CD8-positive, alpha-beta memory T cell (primary cell): ENCODE data around the gene NEK11. TPM values are rescaled to one million over a fixed set of nuclear protein-coding genes. Genes with fewer than 3 reads are reported as not detected.

Experiments
- CTCF ChIA-PET: fragments of 350-600 bp; sonication (Branson Sonifier 250); formaldehyde crosslinking; loops from one replicate; lab custom pipeline; 2021; ENCODE audit warnings: antibody characterized with exemption; lab: Charles Lee
- POLR2A ChIA-PET: fragments of 350-600 bp; sonication (Branson Sonifier 250); formaldehyde crosslinking; loops from one replicate; lab custom pipeline; 2021; ENCODE audit warnings: antibody characterized with exemption; lab: Charles Lee
- DNase-seq, 5 donors: peaks; one replicate each; pipeline versions ENCODE4 v3.0.0 to v3.0.0-alpha.2; 2020 to 2022; ENCODE audit warnings: mixed read lengths in 1 of 5
- H3K27ac ChIP-seq: one replicate; pipeline ENCODE4 v1.7.0; 2013; ENCODE audit warnings: low read depth, mild to moderate bottlenecking, low read length, moderate library complexity
- H3K27me3 ChIP-seq: 2 replicates; pipeline ENCODE4 v1.7.0; 2013; ENCODE audit warnings: low read length, mild to moderate bottlenecking; ENCODE audit not compliant: insufficient read depth, poor library complexity, severe bottlenecking
- H3K36me3 ChIP-seq: 2 replicates; pipeline ENCODE4 v1.7.0; 2013; ENCODE audit warnings: mild to moderate bottlenecking, low read length, moderate library complexity; ENCODE audit not compliant: insufficient read depth
- H3K4me1 ChIP-seq: 2 replicates; pipeline ENCODE4 v1.7.0; 2013; ENCODE audit warnings: mild to moderate bottlenecking, low read length, moderate library complexity; ENCODE audit not compliant: insufficient read depth
- H3K4me3 ChIP-seq: 2 replicates; pipeline ENCODE4 v1.7.0; 2013; ENCODE audit warnings: mild to moderate bottlenecking, low read length
- H3K9me3 ChIP-seq: 2 replicates; pipeline ENCODE4 v1.7.0; 2013; ENCODE audit warnings: mild to moderate bottlenecking, low read length
- H3K27ac Mint-ChIP-seq, 8 donors: one replicate each; pipeline ENCODE4 v1.8.0; 2020 to 2021; ENCODE audit warnings: mixed read lengths in 8 of 8, mild to moderate bottlenecking in 6 of 8, inconsistent platforms in 3 of 8, moderate library complexity in 3 of 8
- H3K27me3 Mint-ChIP-seq, 2 donors: one replicate each; pipeline ENCODE4 v1.8.0; 2020 to 2021; ENCODE audit warnings: mixed read lengths in 2 of 2, mild to moderate bottlenecking in 1 of 2, moderate library complexity in 1 of 2
- H3K36me3 Mint-ChIP-seq, 3 donors: one replicate each; pipeline ENCODE4 v1.8.0; 2020 to 2021; ENCODE audit warnings: mixed read lengths in 3 of 3, inconsistent platforms in 1 of 3, mild to moderate bottlenecking in 1 of 3
- H3K4me1 Mint-ChIP-seq, 3 donors: one replicate each; pipeline ENCODE4 v1.8.0; 2020 to 2021; ENCODE audit warnings: mixed read lengths in 3 of 3, inconsistent platforms in 1 of 3, mild to moderate bottlenecking in 1 of 3
- H3K4me3 Mint-ChIP-seq, 7 donors: one replicate each; pipeline ENCODE4 v1.8.0; 2020 to 2021; ENCODE audit warnings: mixed read lengths in 7 of 7, mild to moderate bottlenecking in 6 of 7, moderate library complexity in 4 of 7, inconsistent platforms in 2 of 7
- H3K9me3 Mint-ChIP-seq, 5 donors: one replicate each; pipeline ENCODE4 v1.8.0; 2020 to 2022; ENCODE audit warnings: mixed read lengths in 5 of 5, mild to moderate bottlenecking in 3 of 5, moderate library complexity in 2 of 5, inconsistent platforms in 1 of 5
- polyA plus RNA-seq: library from polyadenylated mRNA; unstranded; fragments of 300-500 nt; fragmentation: Illumina TruSeq; gene quantifications from one replicate; pipeline ENCODE4 v1.2.3, GENCODE V29; 2021
- total RNA-seq, 2 experiments: library from RNA; stranded (reverse); gene quantifications; one replicate each; pipeline ENCODE4 v1.2.3, GENCODE V29; 2021

NEK11 gene
- total and polyA plus RNA-seq, 3 experiments from 2014 or later = 1.4 to 2.8 (median 2.4) TPM

- H3K4me1 ChIP-seq = no peaks in the 10 kb centered on the region
- H3K36me3 ChIP-seq = no peaks in the 10 kb centered on the region
- ChIA-PET POLR2A (no interaction called here), CTCF (no interaction called here)
- no peaks in the 10 kb centered on the region for H3K9me3 ChIP-seq
- Mint-ChIP-seq H3K4me1 (no peaks in the 10 kb centered on the region), H3K4me3 (no peak overlapping the region), H3K27me3 (peaks cover 7 to 23% of the 10 kb centered on the region in 2 donors), H3K27ac (peak overlapping the region in 1 of 8 donors; percentile 21), H3K36me3 (peaks cover 0 to 3% (median 0%) of the 10 kb centered on the region in 3 donors), H3K9me3 (peaks cover 0 to 5% (median 2%) of the 10 kb centered on the region in 5 donors)
- no peak overlapping the region for H3K4me3 ChIP-seq
- DNase-seq = no peak
- no peak overlapping the region for H3K27ac ChIP-seq
- H3K27me3 ChIP-seq = no peaks in the 10 kb centered on the region
Measured at GRCh38 chr3:131303848-131304247, 277.2 kb downstream of the NEK11 start.

GRCh38 chr3:131304890-131305289 lies 278.2 kb downstream of the NEK11 start:
- POLR2A ChIA-PET = no interaction called here
- no peak overlapping the region for H3K4me3 Mint-ChIP-seq

GRCh38 chr3:131306242-131306641 lies 279.6 kb downstream of the NEK11 start:
- no peak for DNase-seq
- no peak overlapping the region for H3K27ac Mint-ChIP-seq
- H3K4me3 Mint-ChIP-seq = no peak overlapping the region
- POLR2A ChIA-PET = no interaction called here
- H3K36me3 Mint-ChIP-seq = peaks cover 0 to under 1% (median 0%) of the 10 kb centered on the region in 3 donors
- H3K27me3 Mint-ChIP-seq = peaks cover 7 to 26% of the 10 kb centered on the region in 2 donors
- Histone ChIP-seq H3K4me3 (no peak overlapping the region), H3K9me3 (no peaks in the 10 kb centered on the region), H3K27ac (no peak overlapping the region), H3K27me3 (no peaks in the 10 kb centered on the region), H3K36me3 (no peaks in the 10 kb centered on the region), H3K4me1 (no peaks in the 10 kb centered on the region)
- CTCF ChIA-PET = no interaction called here
- no peaks in the 10 kb centered on the region for H3K4me1 Mint-ChIP-seq
- peaks cover 0 to 5% (median 0%) of the 10 kb centered on the region in 5 donors for H3K9me3 Mint-ChIP-seq

More at GRCh38 chr3:131304890-131305289, 278.2 kb downstream of the NEK11 start:
- H3K27me3 ChIP-seq = no peaks in the 10 kb centered on the region
- Mint-ChIP-seq H3K27ac (no peak overlapping the region), H3K4me1 (no peaks in the 10 kb centered on the region), H3K36me3 (peaks cover 0 to 3% (median 0%) of the 10 kb centered on the region in 3 donors), H3K27me3 (peaks cover 7 to 23% of the 10 kb centered on the region in 2 donors), H3K9me3 (peaks cover 0 to 5% (median 2%) of the 10 kb centered on the region in 5 donors)
- H3K9me3 ChIP-seq = no peaks in the 10 kb centered on the region
- no peak overlapping the region for H3K4me3 ChIP-seq
- CTCF ChIA-PET = no interaction called here
- H3K27ac ChIP-seq = no peak overlapping the region
- H3K36me3 ChIP-seq = no peaks in the 10 kb centered on the region
- no peaks in the 10 kb centered on the region for H3K4me1 ChIP-seq
- no peak for DNase-seq

- no peak overlapping the region for H3K4me3 ChIP-seq
- H3K4me1 Mint-ChIP-seq = no peaks in the 10 kb centered on the region
- no peaks in the 10 kb centered on the region for H3K4me1 ChIP-seq
- H3K27ac Mint-ChIP-seq = no peak overlapping the region
- peaks cover 0 to 3% (median 0%) of the 10 kb centered on the region in 5 donors for H3K9me3 Mint-ChIP-seq
- ChIA-PET POLR2A (no interaction called here), CTCF (no interaction called here)
- H3K27ac ChIP-seq = no peak overlapping the region
- H3K27me3 ChIP-seq = peaks cover 4% of the 10 kb centered on the region
- no peaks in the 10 kb centered on the region for H3K36me3 Mint-ChIP-seq
- no peak overlapping the region for H3K4me3 Mint-ChIP-seq
- no peaks in the 10 kb centered on the region for H3K36me3 ChIP-seq
- H3K27me3 Mint-ChIP-seq = peaks cover 6 to 36% of the 10 kb centered on the region in 2 donors
- H3K9me3 ChIP-seq = no peaks in the 10 kb centered on the region
- DNase-seq = no peak
Measured at GRCh38 chr3:131314318-131314717, 287.6 kb downstream of the NEK11 start.

GRCh38 chr3:131315162-131315561 lies 288.5 kb downstream of the NEK11 start:
- no peak for DNase-seq
- ChIA-PET CTCF (no interaction called here), POLR2A (no interaction called here)
- Histone ChIP-seq H3K9me3 (no peaks in the 10 kb centered on the region), H3K4me1 (no peaks in the 10 kb centered on the region), H3K27ac (no peak overlapping the region), H3K36me3 (no peaks in the 10 kb centered on the region), H3K4me3 (no peak overlapping the region), H3K27me3 (peaks cover 4% of the 10 kb centered on the region)
- H3K27ac Mint-ChIP-seq = no peak overlapping the region
- H3K4me1 Mint-ChIP-seq = no peaks in the 10 kb centered on the region
- peaks cover 0 to 3% (median 0%) of the 10 kb centered on the region in 5 donors for H3K9me3 Mint-ChIP-seq
- H3K36me3 Mint-ChIP-seq = no peaks in the 10 kb centered on the region
- no peak overlapping the region for H3K4me3 Mint-ChIP-seq
- peaks cover 6 to 33% of the 10 kb centered on the region in 2 donors for H3K27me3 Mint-ChIP-seq

GRCh38 chr3:131317667-131318066 lies 291.0 kb downstream of the NEK11 start:
- no peaks in the 10 kb centered on the region for H3K4me1 Mint-ChIP-seq
- peaks cover 6 to 33% of the 10 kb centered on the region in 2 donors for H3K27me3 Mint-ChIP-seq
- H3K9me3 Mint-ChIP-seq = peaks cover 0 to 3% (median 0%) of the 10 kb centered on the region in 5 donors
- H3K4me3 Mint-ChIP-seq = no peak overlapping the region
- no peak for DNase-seq
- H3K27ac Mint-ChIP-seq = no peak overlapping the region
- Histone ChIP-seq H3K27me3 (peaks cover 4% of the 10 kb centered on the region), H3K4me3 (no peak overlapping the region), H3K9me3 (no peaks in the 10 kb centered on the region), H3K27ac (no peak overlapping the region), H3K4me1 (no peaks in the 10 kb centered on the region), H3K36me3 (no peaks in the 10 kb centered on the region)
- ChIA-PET POLR2A (no interaction called here), CTCF (no interaction called here)
- no peaks in the 10 kb centered on the region for H3K36me3 Mint-ChIP-seq

GRCh38 chr3:131323014-131323413 lies 296.3 kb downstream of the NEK11 start:
- ChIA-PET POLR2A (no interaction called here), CTCF (no interaction called here)
- Histone ChIP-seq H3K9me3 (no peaks in the 10 kb centered on the region), H3K27me3 (no peaks in the 10 kb centered on the region), H3K36me3 (no peaks in the 10 kb centered on the region), H3K4me1 (no peaks in the 10 kb centered on the region), H3K27ac (no peak overlapping the region), H3K4me3 (no peak overlapping the region)
- no peak for DNase-seq
- no peaks in the 10 kb centered on the region for H3K36me3 Mint-ChIP-seq
- no peak overlapping the region for H3K4me3 Mint-ChIP-seq
- no peak overlapping the region for H3K27ac Mint-ChIP-seq
- no peaks in the 10 kb centered on the region for H3K4me1 Mint-ChIP-seq
- H3K27me3 Mint-ChIP-seq = peaks cover 4 to 10% of the 10 kb centered on the region in 2 donors
- H3K9me3 Mint-ChIP-seq = no peaks in the 10 kb centered on the region

- Histone ChIP-seq H3K4me1 (no peaks in the 10 kb centered on the region), H3K36me3 (no peaks in the 10 kb centered on the region), H3K27ac (no peak overlapping the region), H3K4me3 (no peak overlapping the region), H3K9me3 (no peaks in the 10 kb centered on the region), H3K27me3 (no peaks in the 10 kb centered on the region)
- Mint-ChIP-seq H3K27ac (no peak overlapping the region), H3K9me3 (no peaks in the 10 kb centered on the region), H3K36me3 (no peaks in the 10 kb centered on the region), H3K4me1 (no peaks in the 10 kb centered on the region), H3K27me3 (peaks cover 0 to 10% of the 10 kb centered on the region in 2 donors), H3K4me3 (no peak overlapping the region)
- DNase-seq = no peak
- CTCF ChIA-PET = no interaction called here
- POLR2A ChIA-PET = no interaction called here
Measured at GRCh38 chr3:131323792-131324191, 297.1 kb downstream of the NEK11 start.
